ENCODE measurements around the gene YTHDF1. TPM values are rescaled to one million over a fixed set of nuclear protein-coding genes. Genes with fewer than 3 reads are reported as not detected.

The YTHDF1 gene
- total and polyA plus RNA-seq, 2 of the 8 experiments (the other 6 are each of a cell fraction or from before 2014, with no cell fraction given): 32.8 to 66.0 TPM

- no peak for TF ChIP-seq CHD7 (IDR thresholded peaks at IDR 0.05; ENCODE audit: insufficient replicate concordance, low read length)
- no peak for TF ChIP-seq HDAC6 (IDR thresholded peaks at IDR 0.05; ENCODE audit: low read depth, low read length)
- no peak for TF ChIP-seq KDM4A (IDR thresholded peaks at IDR 0.05; ENCODE audit: low read depth, low read length, severe bottlenecking)
- no peak for TF ChIP-seq SP2 (IDR thresholded peaks at IDR 0.05; ENCODE audit: low read length)
- no peak for TF ChIP-seq ASH2L (IDR thresholded peaks at IDR 0.05; ENCODE audit: low read length)
- TF ChIP-seq YY1 (IDR thresholded peaks at IDR 0.05; ENCODE audit: low read depth, low read length): no peak
- TF ChIP-seq CEBPB (IDR thresholded peaks at IDR 0.05; ENCODE audit: low read depth, low read length): no peak
- TF ChIP-seq TEAD4 (IDR thresholded peaks at IDR 0.05; ENCODE audit: low read depth, low read length): no peak
- TF ChIP-seq ATF3 (IDR thresholded peaks at IDR 0.05; ENCODE audit: insufficient read depth, low read depth, low read length): no peak
- no peak for TF ChIP-seq TBP (IDR thresholded peaks at IDR 0.05; ENCODE audit: low read depth, low read length)
- TF ChIP-seq EGR1 (IDR thresholded peaks at IDR 0.05; ENCODE audit: borderline replicate concordance, low read depth, low read length): no peak
These were observed 31.8 kb upstream of the YTHDF1 start (continued) for GRCh38 chr20:63247671-63248228.

Data from H1 (cell line).